HG03354 (cell line): ENCODE measurements around the gene SMOC1.

Experiments used
- ATAC-seq: cut with Tn5 transposase; IDR thresholded peaks from one replicate; pipeline ENCODE4 v1.9.1; 2021; ENCODE audit warnings: mild to moderate bottlenecking; ENCODE audit not compliant: unreplicated experiment, poor library complexity, severe bottlenecking

The SMOC1 gene

DNA sequence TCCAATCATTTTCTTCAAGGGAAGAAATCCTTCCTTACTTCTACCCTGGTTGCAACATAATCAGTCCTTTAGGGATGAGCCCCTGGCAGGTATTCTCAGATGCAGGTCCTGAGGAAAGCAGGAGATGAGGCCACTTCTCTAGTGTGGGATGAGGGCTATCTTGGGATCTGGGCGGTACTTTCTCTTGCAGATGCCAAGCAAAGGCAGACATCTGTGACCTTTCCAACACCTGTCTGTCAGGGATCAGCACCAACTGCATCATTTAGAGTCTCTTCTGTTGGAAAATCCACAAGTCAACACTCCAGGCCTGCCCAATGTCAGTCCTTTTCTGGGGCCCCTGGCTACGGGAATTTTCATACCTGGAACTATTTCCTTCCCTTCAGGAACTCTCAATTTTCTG is 180.3 kb downstream of the SMOC1 start:
- no peak for ATAC-seq

DNA sequence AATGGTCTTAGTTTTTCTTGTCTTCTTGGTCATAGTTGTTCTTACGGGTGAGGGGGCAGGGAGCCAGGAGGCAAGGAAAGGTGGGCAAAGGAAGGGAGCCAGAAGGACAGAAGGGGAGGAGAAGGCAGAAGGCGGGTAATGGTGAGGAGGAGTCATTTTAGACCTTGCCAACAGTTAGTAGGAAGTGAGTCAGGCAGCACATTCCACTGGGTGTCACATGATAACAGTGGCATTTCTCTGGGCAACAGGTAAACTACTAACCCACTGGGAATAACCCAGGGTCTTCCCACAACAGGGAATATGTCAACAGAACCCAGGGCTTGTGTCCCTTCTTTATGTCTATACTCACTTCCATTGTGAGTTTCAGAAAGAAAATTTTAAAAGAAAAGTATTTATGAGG is 181.9 kb downstream of the SMOC1 start:
- ATAC-seq = no peak

DNA sequence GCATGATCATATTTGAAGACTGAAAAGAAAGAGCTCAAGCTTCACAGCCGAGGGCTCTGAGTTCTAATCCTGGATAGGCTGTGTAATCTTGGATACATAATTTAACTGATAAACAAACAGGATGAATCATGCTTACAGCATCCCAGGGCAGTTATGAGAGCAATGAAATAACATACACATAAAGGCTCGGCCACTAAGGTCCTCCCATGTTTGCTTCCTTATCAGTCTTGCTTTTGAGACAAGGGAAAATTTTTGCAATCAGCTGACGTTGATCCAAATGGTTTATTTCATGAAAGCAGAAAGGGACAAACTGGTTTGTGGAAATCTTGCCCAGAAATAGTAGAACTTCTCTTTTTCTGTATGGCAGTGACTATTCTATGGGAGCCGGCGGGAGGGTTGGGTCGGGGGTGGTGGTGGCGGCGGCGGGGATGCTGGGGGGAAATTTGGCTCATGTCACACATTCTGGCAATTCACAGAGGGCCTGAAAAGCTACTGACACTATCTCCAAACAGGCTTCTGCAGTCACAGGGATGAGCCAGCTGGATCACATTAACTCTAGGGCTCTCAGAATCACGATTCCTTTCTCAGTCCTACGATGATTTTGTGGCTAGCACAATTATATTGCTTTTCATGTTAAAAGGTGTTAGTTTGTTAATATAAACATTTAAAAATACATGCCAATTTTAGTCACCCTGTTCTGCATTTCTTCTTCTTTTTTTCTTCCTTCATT is 185.1 kb downstream of the SMOC1 start:
- no peak for ATAC-seq

DNA sequence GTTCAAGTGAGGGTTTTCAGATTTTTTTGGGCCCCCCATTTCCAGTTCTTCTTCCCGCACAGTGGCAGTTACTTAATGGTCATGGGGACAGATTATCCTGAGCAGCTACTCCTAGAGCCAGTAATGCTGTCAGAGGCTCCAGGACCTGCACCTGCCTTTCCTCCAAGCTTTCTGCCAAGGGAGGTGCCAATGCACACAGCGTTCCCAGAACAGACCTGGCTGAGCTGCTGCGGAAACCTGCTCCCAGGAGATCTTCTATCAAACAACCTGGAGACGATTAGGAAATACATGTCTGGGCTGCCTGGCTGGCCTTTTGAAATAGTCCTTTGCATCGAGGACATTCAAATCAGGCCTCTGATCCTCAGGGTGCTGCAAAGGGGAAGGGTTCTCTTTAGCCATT is 188.6 kb downstream of the SMOC1 start:
- ATAC-seq = no peak

DNA sequence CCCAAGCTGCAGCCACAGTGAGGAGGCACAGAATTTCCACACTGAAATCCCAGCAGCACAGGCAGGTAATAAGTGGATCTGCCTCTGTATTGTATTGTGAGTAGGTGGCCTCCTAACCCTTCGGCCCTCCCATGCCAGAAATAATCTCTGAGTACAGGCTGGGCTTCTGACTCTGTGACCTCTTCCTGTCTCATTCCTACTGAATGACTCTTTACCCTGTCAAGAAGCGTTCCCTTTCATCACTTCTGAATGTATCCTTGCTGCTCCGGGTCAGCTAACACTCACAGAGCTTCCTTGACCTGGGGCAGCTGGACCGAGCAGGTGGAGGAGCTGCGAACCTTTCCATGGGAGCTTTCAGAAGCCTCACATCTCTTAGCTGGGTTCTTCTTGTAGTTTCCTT is 190.0 kb downstream of the SMOC1 start:
- ATAC-seq = no peak

DNA sequence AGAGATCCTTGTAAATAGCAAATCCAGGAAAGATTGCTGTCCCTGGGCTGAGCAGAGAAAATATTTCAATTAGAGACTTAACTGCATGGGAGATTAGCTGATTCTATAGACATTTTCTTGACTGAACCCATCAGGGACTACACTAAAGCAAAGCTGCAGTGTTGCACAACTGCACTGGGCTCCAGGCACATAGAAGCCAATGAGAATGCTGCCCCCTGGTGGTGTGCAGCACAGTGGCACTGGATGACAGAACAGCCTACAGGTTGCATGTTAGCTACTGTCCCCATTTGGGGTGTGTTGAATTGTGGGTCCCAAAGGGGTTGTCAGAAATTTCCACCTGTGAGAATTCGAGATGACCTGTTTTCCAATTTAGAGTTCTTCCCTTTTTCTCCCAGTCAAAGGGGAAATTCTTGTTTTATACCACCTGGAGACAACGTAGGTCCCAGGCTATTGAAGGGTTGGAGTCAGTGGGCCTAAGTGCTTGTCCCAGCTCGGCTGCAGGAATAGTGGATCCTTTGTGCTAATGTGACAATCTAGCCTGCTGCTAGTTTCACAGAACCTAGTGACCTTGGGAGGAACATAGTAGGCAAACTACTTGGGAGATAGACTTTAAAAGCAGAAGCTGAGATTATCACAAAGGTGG is 194.8 kb downstream of the SMOC1 start:
- no peak for ATAC-seq

DNA sequence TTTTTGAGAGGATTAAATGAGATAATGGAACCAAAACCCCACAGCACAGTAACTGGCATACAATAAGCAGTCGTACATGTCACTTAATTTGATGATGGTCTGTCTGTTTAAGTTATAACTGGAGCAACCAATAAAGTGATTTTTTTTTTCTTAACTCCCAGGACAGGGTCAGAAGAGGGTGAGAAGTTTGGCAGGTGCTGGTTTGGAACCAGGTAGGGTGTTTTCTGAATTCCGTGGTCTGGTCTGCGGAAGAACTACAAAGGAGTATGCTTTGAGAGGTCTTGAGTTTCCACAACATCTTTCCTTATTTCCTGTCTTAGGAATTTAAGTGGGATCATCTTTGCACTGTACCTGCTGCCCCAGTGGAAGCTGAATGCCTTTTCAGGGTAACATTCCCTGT is 197.8 kb downstream of the SMOC1 start:
- no peak for ATAC-seq

DNA sequence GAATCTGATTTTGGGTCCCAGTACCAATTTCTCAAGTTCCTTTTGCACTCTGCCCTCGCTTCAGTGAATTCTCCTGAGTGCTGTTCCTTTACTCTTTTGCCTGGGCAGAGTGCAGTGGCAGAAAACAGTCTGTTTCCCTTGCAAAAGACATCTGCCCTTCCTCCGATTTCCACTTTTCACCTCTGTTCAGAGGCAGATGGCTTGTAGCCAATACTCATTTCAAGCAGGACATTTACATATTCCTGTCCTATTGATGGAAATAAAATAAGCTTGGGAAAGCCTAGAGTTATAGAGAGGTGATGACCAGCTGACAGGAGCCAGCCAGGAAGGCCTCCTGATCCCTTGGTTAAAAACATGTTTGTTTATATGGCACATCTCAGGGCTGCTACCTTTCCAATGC is 198.5 kb downstream of the SMOC1 start:
- no peak for ATAC-seq

DNA sequence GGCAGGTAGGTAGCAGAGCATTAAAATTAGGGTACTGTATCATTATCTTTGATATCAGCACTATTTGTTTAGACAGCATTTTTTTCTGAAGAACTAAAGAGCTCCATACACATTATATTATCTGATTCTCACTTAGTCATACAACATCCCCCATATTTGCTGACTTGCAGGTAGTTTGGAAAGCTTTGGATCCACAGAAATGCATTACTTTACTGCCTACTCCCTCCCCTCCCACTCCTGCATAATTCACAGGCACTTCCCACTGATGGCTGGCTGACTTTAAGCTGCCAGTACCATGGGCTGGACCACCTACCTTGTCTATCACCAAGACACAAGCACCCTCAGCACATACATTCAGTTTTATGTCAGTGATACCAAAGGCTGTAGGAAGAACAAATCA is 199.1 kb downstream of the SMOC1 start:
- ATAC-seq = no peak

DNA sequence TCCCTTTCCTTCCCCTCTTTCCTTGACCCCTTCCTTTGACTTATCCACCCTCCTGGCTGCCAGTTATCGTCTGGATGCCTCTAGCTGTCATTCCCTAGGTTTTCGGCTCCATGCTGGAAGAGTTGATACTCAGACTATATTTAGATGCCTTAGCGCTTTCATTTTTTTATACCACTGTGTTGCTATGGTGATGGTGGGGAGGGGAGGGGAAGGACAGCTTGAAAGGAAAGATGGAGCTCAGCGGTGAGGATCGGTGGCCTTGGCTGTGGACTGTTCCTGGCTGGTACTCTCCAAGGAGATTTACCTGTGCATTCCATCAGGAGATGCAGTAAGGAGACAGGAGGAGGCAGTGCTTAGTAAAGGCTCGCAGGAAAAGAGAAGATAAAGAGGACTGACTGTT is 200.9 kb downstream of the SMOC1 start:
- ATAC-seq = no peak
